Hepatocyte (in vitro differentiated cells): Measurements from ENCODE around the gene EHD1. TPM values are rescaled to one million over a fixed set of nuclear protein-coding genes. Genes with fewer than 3 reads are reported as not detected.
A peak's percentile ranks its signal among the peaks of the same experiment; 100 is the strongest.

Experiments used
- DNase-seq: peaks from one replicate; pipeline ENCODE4 v3.0.0-alpha.2; 2016; ENCODE audit warnings: low spot score
- H2AFZ ChIP-seq: fragments of 200-600 bp; sonication (generic); 2 replicates; pipeline ENCODE4 v1.6.0; 2016; ENCODE audit warnings: antibody characterized with exemption, mild to moderate bottlenecking
- H3K27ac ChIP-seq: fragments of 200-600 bp; sonication (generic); 2 replicates; pipeline ENCODE4 v1.5.1; 2016; ENCODE audit warnings: mild to moderate bottlenecking
- H3K27me3 ChIP-seq: fragments of 200-600 bp; sonication (generic); 2 replicates; pipeline ENCODE4 v1.6.1; 2016
- H3K36me3 ChIP-seq: fragments of 200-600 bp; sonication (generic); replicated peaks from 2 replicates; pipeline ENCODE4 v1.5.1; 2016; ENCODE audit warnings: low read depth; ENCODE audit not compliant: insufficient read depth
- H3K4me1 ChIP-seq: fragments of 200-600 bp; sonication (generic); 2 replicates; pipeline ENCODE4 v1.5.1; 2016; ENCODE audit warnings: mild to moderate bottlenecking, moderate library complexity; ENCODE audit not compliant: insufficient read depth
- H3K4me2 ChIP-seq: fragments of 200-600 bp; sonication (generic); 2 replicates; pipeline ENCODE4 v1.6.0; 2016
- H3K4me3 ChIP-seq: fragments of 200-600 bp; sonication (generic); 2 replicates; pipeline ENCODE4 v1.5.1; 2016; ENCODE audit warnings: mild to moderate bottlenecking
- H3K79me2 ChIP-seq: fragments of 200-600 bp; sonication (generic); 2 replicates; pipeline ENCODE4 v1.6.0; 2017; ENCODE audit warnings: mild to moderate bottlenecking
- H3K9me2 ChIP-seq: fragments of 200-600 bp; sonication (generic); replicated peaks from 2 replicates; pipeline ENCODE4 v1.6.0; 2017; ENCODE audit warnings: mild to moderate bottlenecking; ENCODE audit not compliant: insufficient read depth
- H3K9me3 ChIP-seq: fragments of 200-600 bp; sonication (generic); 2 replicates; pipeline ENCODE4 v1.5.1; 2016; ENCODE audit warnings: low read depth, mild to moderate bottlenecking
- H4K20me1 ChIP-seq: fragments of 200-600 bp; sonication (generic); 2 replicates; pipeline ENCODE4 v1.6.0; 2016; ENCODE audit warnings: mild to moderate bottlenecking; ENCODE audit not compliant: insufficient read depth, poor library complexity, severe bottlenecking
- EZH2 ChIP-seq: fragments of 200-600 bp; sonication (generic); IDR thresholded peaks from 2 replicates; pipeline ENCODE4 v1.6.1; 2016; ENCODE audit warnings: antibody characterized with exemption, mild to moderate bottlenecking, borderline replicate concordance
- EZH2phosphoT487 ChIP-seq: fragments of 200-600 bp; sonication (generic); IDR thresholded peaks from one replicate; pipeline ENCODE4 v1.6.1; 2018; ENCODE audit warnings: antibody characterized with exemption, mild to moderate bottlenecking, low read depth, moderate library complexity; ENCODE audit not compliant: unreplicated experiment, severe bottlenecking
- whole genome bisulfite sequencing: methylation state at CpG from one replicate; pipeline ENCODE4 v1.1.6; 2016; ENCODE audit warnings: low lambda C conversion rate; ENCODE audit errors: missing lambda C conversion rate; 5-methylcytosine and 5-hydroxymethylcytosine counted together
- polyA plus RNA-seq: library from polyadenylated mRNA; unstranded; fragments of >200 nt; fragmentation: Nextera tagmentation; extraction: Ambion mirVana; gene quantifications from 2 replicates; pipeline ENCODE4 v1.2.1, GENCODE V29; 2016
- total RNA-seq: library from RNA; depleted of rRNA; stranded (reverse); fragments of >200 nt; gene quantifications from 2 replicates; pipeline ENCODE4 v1.2.3, GENCODE V29; 2014
- TF ChIP-seq, protein P1 (sequence below): fragments of 200-600 bp; sonication (generic); IDR thresholded peaks from 2 replicates; pipeline ENCODE4 v1.5.1; 2016; ENCODE audit warnings: antibody characterized with exemption, mild to moderate bottlenecking; ENCODE audit not compliant: poor library complexity

EHD1 gene
- total and polyA plus RNA-seq, 2 experiments from 2014 or later = 52.4 to 69.5 TPM

DNA sequence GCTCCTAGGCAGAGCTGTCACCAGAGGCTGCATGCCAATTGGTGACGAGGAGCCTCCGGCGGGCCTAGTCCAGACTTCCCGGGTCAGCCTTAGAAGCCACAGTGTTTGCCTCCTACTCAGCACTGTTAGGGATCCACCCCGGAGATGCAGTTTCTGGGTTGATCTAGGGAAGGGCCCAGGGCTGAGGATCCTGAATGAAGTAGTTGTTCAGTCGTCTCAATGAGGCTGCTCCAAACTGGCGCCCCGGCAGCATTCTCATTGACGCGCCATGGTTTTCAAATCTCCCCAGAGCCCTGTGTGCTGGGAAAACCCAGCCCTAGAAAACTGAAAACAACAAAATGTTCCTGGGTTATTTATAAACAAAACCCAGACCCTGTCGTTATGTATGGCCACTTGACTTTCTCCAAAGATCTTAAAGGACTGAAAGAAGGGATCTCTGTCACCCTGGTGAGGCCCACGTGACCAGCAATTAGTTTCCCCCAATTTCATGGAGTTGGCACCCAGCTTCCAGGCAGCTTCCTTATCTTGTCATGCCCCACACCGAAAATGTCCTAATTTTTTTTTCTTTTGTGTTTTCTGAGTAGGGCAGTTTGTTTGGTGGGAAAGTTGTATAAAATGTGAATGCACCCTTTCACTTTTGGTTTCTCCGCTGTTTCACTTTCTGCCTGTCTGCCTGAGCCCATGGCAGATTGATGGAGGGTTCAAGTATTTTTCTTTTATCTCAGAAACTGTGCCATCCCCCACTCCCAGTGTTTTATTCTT lies 2.0 kb upstream of the EHD1 start:
- no peak overlapping the region for H3K27ac ChIP-seq
- H3K4me1 ChIP-seq = peaks cover 26% of the 10 kb centered on the region
- no peak overlapping the region for H2AFZ ChIP-seq
- H3K4me2 ChIP-seq = no peak overlapping the region
- H3K4me3 ChIP-seq = no peak overlapping the region
- peaks cover 34% of the 10 kb centered on the region for H3K79me2 ChIP-seq
- WGBS = 85% methylated on average over 14 of the region's 14 CpGs
- no peaks in the 10 kb centered on the region for H3K9me2 ChIP-seq
- TF ChIP-seq, protein P1, sequence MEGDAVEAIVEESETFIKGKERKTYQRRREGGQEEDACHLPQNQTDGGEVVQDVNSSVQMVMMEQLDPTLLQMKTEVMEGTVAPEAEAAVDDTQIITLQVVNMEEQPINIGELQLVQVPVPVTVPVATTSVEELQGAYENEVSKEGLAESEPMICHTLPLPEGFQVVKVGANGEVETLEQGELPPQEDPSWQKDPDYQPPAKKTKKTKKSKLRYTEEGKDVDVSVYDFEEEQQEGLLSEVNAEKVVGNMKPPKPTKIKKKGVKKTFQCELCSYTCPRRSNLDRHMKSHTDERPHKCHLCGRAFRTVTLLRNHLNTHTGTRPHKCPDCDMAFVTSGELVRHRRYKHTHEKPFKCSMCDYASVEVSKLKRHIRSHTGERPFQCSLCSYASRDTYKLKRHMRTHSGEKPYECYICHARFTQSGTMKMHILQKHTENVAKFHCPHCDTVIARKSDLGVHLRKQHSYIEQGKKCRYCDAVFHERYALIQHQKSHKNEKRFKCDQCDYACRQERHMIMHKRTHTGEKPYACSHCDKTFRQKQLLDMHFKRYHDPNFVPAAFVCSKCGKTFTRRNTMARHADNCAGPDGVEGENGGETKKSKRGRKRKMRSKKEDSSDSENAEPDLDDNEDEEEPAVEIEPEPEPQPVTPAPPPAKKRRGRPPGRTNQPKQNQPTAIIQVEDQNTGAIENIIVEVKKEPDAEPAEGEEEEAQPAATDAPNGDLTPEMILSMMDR = no peak
- TF ChIP-seq EZH2 (no peak), EZH2phosphoT487 (no peak)
- peaks cover 19% of the 10 kb centered on the region for H4K20me1 ChIP-seq
- H3K27me3 ChIP-seq = no peaks in the 10 kb centered on the region
- DNase-seq = no peak
- no peaks in the 10 kb centered on the region for H3K36me3 ChIP-seq
- no peaks in the 10 kb centered on the region for H3K9me3 ChIP-seq

DNA sequence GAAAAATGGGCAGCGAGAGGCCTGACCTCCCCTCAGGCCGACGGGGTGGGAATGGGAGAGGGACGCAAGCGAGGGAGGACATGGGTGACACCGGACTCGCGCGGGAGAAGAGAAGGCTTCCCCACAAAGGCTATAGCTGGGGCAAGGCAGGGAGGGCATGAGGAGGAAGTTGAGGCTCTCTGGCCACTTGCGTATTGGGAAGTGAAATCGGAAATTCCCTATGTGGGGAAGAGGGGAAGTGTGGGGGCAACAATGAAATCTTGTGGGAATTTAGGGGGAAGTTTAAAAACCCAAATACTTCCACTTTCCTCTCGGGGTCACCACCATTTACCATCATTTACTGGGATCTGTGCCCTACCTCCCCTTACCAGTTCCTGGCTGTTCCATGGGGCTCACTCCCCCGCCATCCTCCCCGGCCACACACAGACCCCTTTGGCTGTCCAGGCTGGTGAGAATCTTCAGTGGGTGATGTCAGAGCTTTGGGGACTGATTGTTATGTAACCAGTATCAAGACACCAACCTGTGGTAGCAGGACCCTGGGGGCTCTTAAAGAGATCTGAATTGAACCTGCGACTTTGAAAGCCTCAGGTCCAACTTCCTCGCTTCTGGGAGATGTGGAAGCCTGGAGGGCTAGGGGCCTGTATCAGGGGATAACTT lies 951 bp upstream of the EHD1 start:
- Histone ChIP-seq H2AFZ (peak overlapping the region; percentile 65), H3K27me3 (no peaks in the 10 kb centered on the region), H3K9me2 (no peaks in the 10 kb centered on the region), H3K27ac (peak overlapping the region; percentile 97), H3K9me3 (no peaks in the 10 kb centered on the region), H3K4me2 (peak overlapping the region; percentile 90), H4K20me1 (peaks cover 22% of the 10 kb centered on the region), H3K79me2 (peaks cover 44% of the 10 kb centered on the region), H3K36me3 (no peaks in the 10 kb centered on the region), H3K4me3 (peak overlapping the region; percentile 72), H3K4me1 (peaks cover 24% of the 10 kb centered on the region)
- no peak for TF ChIP-seq EZH2phosphoT487
- TF ChIP-seq EZH2 = no peak
- TF ChIP-seq, protein P1 = no peak
- DNase-seq = no peak
- 34% methylated on average over 14 of the region's 16 CpGs for WGBS

DNA sequence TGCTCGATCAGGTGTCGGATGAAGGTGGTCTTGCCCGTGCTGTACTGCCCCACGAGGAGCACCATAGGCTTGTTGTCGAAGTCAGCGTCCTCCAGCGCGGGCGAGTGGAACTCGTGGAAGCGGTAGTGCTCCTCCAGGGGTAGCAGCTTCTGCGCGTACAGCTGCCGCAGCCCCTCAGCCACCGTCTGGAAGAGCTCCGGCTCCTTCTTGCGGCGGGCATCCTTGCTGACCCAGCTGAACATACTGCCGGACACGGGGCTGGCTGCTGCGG lies 263 bp downstream of the EHD1 start:
- H3K27ac ChIP-seq = peak overlapping the region; percentile 83
- H3K4me3 ChIP-seq = peak overlapping the region; percentile 79
- no peak for DNase-seq
- H4K20me1 ChIP-seq = peaks cover 22% of the 10 kb centered on the region
- no peaks in the 10 kb centered on the region for H3K9me3 ChIP-seq
- TF ChIP-seq EZH2phosphoT487 (no peak), EZH2 (no peak)
- TF ChIP-seq, protein P1 = no peak
- H3K9me2 ChIP-seq = no peaks in the 10 kb centered on the region
- peak overlapping the region; percentile 20 for H2AFZ ChIP-seq
- no peaks in the 10 kb centered on the region for H3K27me3 ChIP-seq
- H3K4me2 ChIP-seq = peak overlapping the region; percentile 94
- peaks cover 28% of the 10 kb centered on the region for H3K4me1 ChIP-seq
- H3K36me3 ChIP-seq = no peaks in the 10 kb centered on the region
- 0% methylated on average over 13 of the region's 21 CpGs for WGBS
- peaks cover 55% of the 10 kb centered on the region for H3K79me2 ChIP-seq
